ENCODE measurements around the gene PDE6B. TPM values are rescaled to one million over a fixed set of nuclear protein-coding genes. Genes with fewer than 3 reads are reported as not detected.

Gene PDE6B
- polyA plus RNA-seq, 1 donor from 2014 or later: 3.2 TPM

- no peaks in the 10 kb centered on the region for H3K79me2 ChIP-seq (replicated peaks; ENCODE audit: insufficient read depth, low read length)
- no peaks in the 10 kb centered on the region for H3K9me2 ChIP-seq (ENCODE audit: insufficient read depth, low read length)
- no peak overlapping the region for H3K4me2 ChIP-seq (ENCODE audit: low read length)
- no peak overlapping the region for H3K4me3 ChIP-seq (ENCODE audit: low read length)
- H4K20me1 ChIP-seq (ENCODE audit: insufficient read depth): no peaks in the 10 kb centered on the region
- H3K36me3 ChIP-seq (ENCODE audit: insufficient read depth, low read length): no peaks in the 10 kb centered on the region
- H2AFZ ChIP-seq (ENCODE audit: low read depth, low read length): no peak overlapping the region
- no peaks in the 10 kb centered on the region for H3F3A ChIP-seq (ENCODE audit: insufficient read depth, low read length, poor library complexity, severe bottlenecking)
- TF ChIP-seq EP300 (conservative IDR thresholded peaks at IDR 0.05; ENCODE audit: poor library complexity, severe bottlenecking) (no peak), POLR2AphosphoS5 (IDR thresholded peaks at IDR 0.05) (no peak), CTCF (IDR thresholded peaks at IDR 0.05; ENCODE audit: poor library complexity, severe bottlenecking) (no peak), RAD21 (conservative IDR thresholded peaks at IDR 0.05) (no peak), MXI1 (conservative IDR thresholded peaks at IDR 0.05; ENCODE audit: poor library complexity, severe bottlenecking) (no peak), SMC3 (conservative IDR thresholded peaks at IDR 0.05; ENCODE audit: poor library complexity) (no peak)
- no peaks in the 10 kb centered on the region for H3K9me3 ChIP-seq (ENCODE audit: low read length)
- H3K9ac ChIP-seq (ENCODE audit: low read length): no peak overlapping the region
- H3K27me3 ChIP-seq (ENCODE audit: insufficient read depth, low read depth, low read length): no peaks in the 10 kb centered on the region
- H3K27ac ChIP-seq (ENCODE audit: low read length): no peak overlapping the region
These were observed 25.1 kb downstream of the PDE6B start for GRCh38 chr4:650461-650860.

- no peaks in the 10 kb centered on the region for H3K27me3 ChIP-seq (ENCODE audit: insufficient read depth, low read depth, low read length)
- TF ChIP-seq CTCF (IDR thresholded peaks at IDR 0.05; ENCODE audit: poor library complexity, severe bottlenecking) (no peak), EP300 (conservative IDR thresholded peaks at IDR 0.05; ENCODE audit: poor library complexity, severe bottlenecking) (no peak)
- H3K9me3 ChIP-seq (ENCODE audit: low read length): no peaks in the 10 kb centered on the region
- no peak overlapping the region for H3K4me2 ChIP-seq (ENCODE audit: low read length)
- H3K27ac ChIP-seq (ENCODE audit: low read length): no peak overlapping the region
- no peak overlapping the region for H2AFZ ChIP-seq (ENCODE audit: low read depth, low read length)
- no peaks in the 10 kb centered on the region for H3F3A ChIP-seq (ENCODE audit: insufficient read depth, low read length, poor library complexity, severe bottlenecking)
- H3K9ac ChIP-seq (ENCODE audit: low read length): no peak overlapping the region
- H3K4me3 ChIP-seq (ENCODE audit: low read length): no peak overlapping the region
- no peaks in the 10 kb centered on the region for H4K20me1 ChIP-seq (ENCODE audit: insufficient read depth)
- H3K79me2 ChIP-seq (replicated peaks; ENCODE audit: insufficient read depth, low read length): no peaks in the 10 kb centered on the region
- no peaks in the 10 kb centered on the region for H3K9me2 ChIP-seq (ENCODE audit: insufficient read depth, low read length)
- H3K36me3 ChIP-seq (ENCODE audit: insufficient read depth, low read length): no peaks in the 10 kb centered on the region
These were observed 25.8 kb downstream of the PDE6B start for GRCh38 chr4:650951-651883.

GRCh38 chr4:651884-652642 is 26.7 kb downstream of the PDE6B start:
- no peaks in the 10 kb centered on the region for H3K27me3 ChIP-seq (ENCODE audit: insufficient read depth, low read depth, low read length)
- H3F3A ChIP-seq (ENCODE audit: insufficient read depth, low read length, poor library complexity, severe bottlenecking): no peaks in the 10 kb centered on the region
- no peak overlapping the region for H2AFZ ChIP-seq (ENCODE audit: low read depth, low read length)
- no peak overlapping the region for H3K9ac ChIP-seq (ENCODE audit: low read length)
- H3K9me2 ChIP-seq (ENCODE audit: insufficient read depth, low read length): no peaks in the 10 kb centered on the region
- no peak overlapping the region for H3K4me3 ChIP-seq (ENCODE audit: low read length)
- H3K79me2 ChIP-seq (replicated peaks; ENCODE audit: insufficient read depth, low read length): no peaks in the 10 kb centered on the region
- no peaks in the 10 kb centered on the region for H3K36me3 ChIP-seq (ENCODE audit: insufficient read depth, low read length)
- H4K20me1 ChIP-seq (ENCODE audit: insufficient read depth): no peaks in the 10 kb centered on the region
- no peaks in the 10 kb centered on the region for H3K9me3 ChIP-seq (ENCODE audit: low read length)
- no peak overlapping the region for H3K27ac ChIP-seq (ENCODE audit: low read length)
- H3K4me2 ChIP-seq (ENCODE audit: low read length): no peak overlapping the region
- no peak for TF ChIP-seq POLR2AphosphoS5 (IDR thresholded peaks at IDR 0.05)
- no peak for TF ChIP-seq CTCF (IDR thresholded peaks at IDR 0.05; ENCODE audit: poor library complexity, severe bottlenecking)
- TF ChIP-seq EZH2 (IDR thresholded peaks at IDR 0.05; ENCODE audit: borderline replicate concordance, insufficient read depth, low read length, poor library complexity, severe bottlenecking): no peak
- TF ChIP-seq RAD21 (conservative IDR thresholded peaks at IDR 0.05): no peak
- TF ChIP-seq MXI1 (conservative IDR thresholded peaks at IDR 0.05; ENCODE audit: poor library complexity, severe bottlenecking): no peak
- TF ChIP-seq TAF1 (IDR thresholded peaks at IDR 0.05; ENCODE audit: low read depth): no peak
- TF ChIP-seq SMC3 (conservative IDR thresholded peaks at IDR 0.05; ENCODE audit: poor library complexity): no peak
- TF ChIP-seq EP300 (conservative IDR thresholded peaks at IDR 0.05; ENCODE audit: poor library complexity, severe bottlenecking): no peak
